CD4-positive, alpha-beta T cell (primary cell): ENCODE results near the gene TTC39B. TPM values are rescaled to one million over a fixed set of nuclear protein-coding genes. Genes with fewer than 3 reads are reported as not detected.
A peak's percentile ranks its signal among the peaks of the same experiment; 100 is the strongest.

Source experiments
- ATAC-seq: fragments of 200-7000 bp; cut with Tn5 transposase; one replicate; pipeline ENCODE4 v1.10.0; 2022; ENCODE audit warnings: mild to moderate bottlenecking; ENCODE audit not compliant: poor library complexity
- CTCF ChIA-PET: fragments of 350-600 bp; sonication (Branson Sonifier 250); formaldehyde crosslinking; loops from one replicate; lab custom pipeline; 2021; ENCODE audit warnings: antibody characterized with exemption, inconsistent platforms; lab: Charles Lee
- POLR2A ChIA-PET: fragments of 350-600 bp; sonication (Branson Sonifier 250); formaldehyde crosslinking; loops from one replicate; lab custom pipeline; 2021; ENCODE audit warnings: antibody characterized with exemption, inconsistent platforms; lab: Charles Lee
- DNase-seq, 14 experiments: peaks; one replicate each; pipeline ENCODE4 v3.0.0-alpha.2; 2013 to 2020; ENCODE audit warnings: mixed read lengths in 2 of 14
- H3K27ac ChIP-seq, 2 donors: one replicate each; pipeline versions ENCODE4 v1.5.1 to v1.7.0; 2013; ENCODE audit warnings: low read length in 2 of 2, low read depth in 1 of 2, mild to moderate bottlenecking in 1 of 2
- H3K27me3 ChIP-seq, 2 experiments: 1 replicate in 1 of 2; 2 replicates in 1 of 2; pipeline versions ENCODE4 v1.6.1 to v1.7.0; 2013; ENCODE audit warnings: low read length in 2 of 2, control low read depth in 1 of 2, mild to moderate bottlenecking in 1 of 2, moderate library complexity in 1 of 2; ENCODE audit not compliant: insufficient read depth in 2 of 2, control insufficient read depth in 1 of 2
- H3K36me3 ChIP-seq: one replicate; pipeline ENCODE4 v1.6.1; 2013; ENCODE audit warnings: low read length, control low read depth; ENCODE audit not compliant: insufficient read depth
- H3K4me1 ChIP-seq: one replicate; pipeline ENCODE4 v1.6.1; 2013; ENCODE audit warnings: low read length, control low read depth; ENCODE audit not compliant: insufficient read depth
- H3K4me3 ChIP-seq: one replicate; pipeline ENCODE4 v1.5.1; 2013; ENCODE audit warnings: mild to moderate bottlenecking, low read length, moderate library complexity
- H3K9me3 ChIP-seq, 2 experiments: 1 replicate in 1 of 2; 2 replicates in 1 of 2; pipeline versions ENCODE4 v1.6.1 to v1.7.0; 2013; ENCODE audit warnings: low read length in 2 of 2, mild to moderate bottlenecking in 2 of 2, control low read depth in 1 of 2, moderate library complexity in 1 of 2; ENCODE audit not compliant: control insufficient read depth in 1 of 2, insufficient read depth in 1 of 2
- H3K27ac Mint-ChIP-seq: one replicate; pipeline ENCODE4 v1.8.0; 2020; ENCODE audit warnings: mixed read lengths
- H3K27me3 Mint-ChIP-seq: one replicate; pipeline ENCODE4 v1.8.0; 2021; ENCODE audit warnings: mixed read lengths
- H3K36me3 Mint-ChIP-seq: one replicate; pipeline ENCODE4 v1.8.0; 2021; ENCODE audit warnings: low read depth, mixed read lengths
- H3K4me1 Mint-ChIP-seq: one replicate; pipeline ENCODE4 v1.8.0; 2021; ENCODE audit warnings: low read depth, mixed read lengths
- H3K4me3 Mint-ChIP-seq: one replicate; pipeline ENCODE4 v1.8.0; 2020; ENCODE audit warnings: mild to moderate bottlenecking, mixed read lengths
- H3K9me3 Mint-ChIP-seq: one replicate; pipeline ENCODE4 v1.8.0; 2020; ENCODE audit warnings: mixed read lengths
- CTCF ChIP-seq: fragments of 200-600 bp; IDR thresholded peaks from one replicate; pipeline ENCODE4 v1.8.0; 2022; ENCODE audit warnings: antibody characterized with exemption, mild to moderate bottlenecking
- intact Hi-C, 2 experiments: fragments of 100-400 bp; cut with DNase I in 1 of 2; cut with micrococcal nuclease in 1 of 2; formaldehyde crosslinking; loops; one replicate each; pipeline versions ENCODE4 v1.15.1 to v1.9.0; 2023 to 2025; cut with DNase I, micrococcal nuclease
- total RNA-seq, 174 experiments: library from RNA in 2 of 174; stranded (reverse) in 2 of 174; gene quantifications; one replicate each; pipeline ENCODE4 v1.2.3 and lab custom pipeline; 2021 to 2026

The TTC39B gene
- total RNA-seq, 2 experiments from 2014 or later = 37.6 to 43.6 TPM

- Histone ChIP-seq H3K4me1 (no peaks in the 10 kb centered on the region), H3K36me3 (peaks cover 51% of the 10 kb centered on the region), H3K27ac (no peak overlapping the region), H3K27me3 (no peaks in the 10 kb centered on the region), H3K9me3 (no peaks in the 10 kb centered on the region), H3K4me3 (no peak overlapping the region)
- H3K9me3 Mint-ChIP-seq = no peaks in the 10 kb centered on the region
- no peaks in the 10 kb centered on the region for H3K27me3 Mint-ChIP-seq
- POLR2A ChIA-PET = no interaction called here
- H3K4me3 Mint-ChIP-seq = no peak overlapping the region
- H3K4me1 Mint-ChIP-seq = no peaks in the 10 kb centered on the region
- ATAC-seq = no peak
- DNase-seq = no peak
- no peak overlapping the region for H3K27ac Mint-ChIP-seq
- CTCF ChIA-PET = no interaction called here
- H3K36me3 Mint-ChIP-seq = peaks cover 87% of the 10 kb centered on the region
- intact Hi-C loops = no loop called here
- no peak for TF ChIP-seq CTCF
Measured at GRCh38 chr9:15176836-15177235, 130.2 kb downstream of the TTC39B start.

- H3K27me3 ChIP-seq = no peaks in the 10 kb centered on the region
- no peaks in the 10 kb centered on the region for H3K4me1 Mint-ChIP-seq
- DNase-seq (no peak), ATAC-seq (no peak)
- no peak for TF ChIP-seq CTCF
- no peaks in the 10 kb centered on the region for H3K27me3 Mint-ChIP-seq
- no peak overlapping the region for H3K4me3 ChIP-seq
- no peak overlapping the region for H3K4me3 Mint-ChIP-seq
- CTCF ChIA-PET = interaction anchor here (0.5 kb wide), 1 partner anchor 45 kb away, joined by 3 read pairs; no protein-coding TSS in a partner anchor
- POLR2A ChIA-PET = no interaction called here
- peak overlapping the region; percentile 33 for H3K27ac Mint-ChIP-seq
- H3K9me3 ChIP-seq = no peaks in the 10 kb centered on the region
- H3K4me1 ChIP-seq = no peaks in the 10 kb centered on the region
- H3K27ac ChIP-seq = no peak overlapping the region
- peaks cover 5% of the 10 kb centered on the region for H3K36me3 ChIP-seq
- peaks cover 17% of the 10 kb centered on the region for H3K36me3 Mint-ChIP-seq
- no peaks in the 10 kb centered on the region for H3K9me3 Mint-ChIP-seq
- intact Hi-C loops = no loop called here
Measured at GRCh38 chr9:15163931-15164330, 143.1 kb downstream of the TTC39B start.

GRCh38 chr9:15161753-15162152 is 145.3 kb downstream of the TTC39B start:
- peaks cover 1% of the 10 kb centered on the region for H3K27me3 Mint-ChIP-seq
- ChIA-PET CTCF (no interaction called here), POLR2A (no interaction called here)
- H3K4me3 Mint-ChIP-seq = no peak overlapping the region
- no peak for ATAC-seq
- H3K4me1 ChIP-seq = no peaks in the 10 kb centered on the region
- no peak overlapping the region for H3K4me3 ChIP-seq
- intact Hi-C loops = no loop called here
- no peak overlapping the region for H3K27ac ChIP-seq
- H3K27ac Mint-ChIP-seq = no peak overlapping the region
- peaks cover 4% of the 10 kb centered on the region for H3K36me3 Mint-ChIP-seq
- no peaks in the 10 kb centered on the region for H3K4me1 Mint-ChIP-seq
- H3K36me3 ChIP-seq = no peaks in the 10 kb centered on the region
- TF ChIP-seq CTCF = no peak
- H3K27me3 ChIP-seq = no peaks in the 10 kb centered on the region
- no peak for DNase-seq
- H3K9me3 ChIP-seq = no peaks in the 10 kb centered on the region
- no peaks in the 10 kb centered on the region for H3K9me3 Mint-ChIP-seq
